ENCODE results near the gene OGFOD3.

- TF ChIP-seq CTCF (IDR thresholded peaks at IDR 0.05) (no peak), POLR2A (IDR thresholded peaks at IDR 0.05) (no peak)
Measured at GRCh38 chr17:82353484-82353883, 64.9 kb downstream of the OGFOD3 start.
